ENCODE measurements around the gene SKI. TPM values are rescaled to one million over a fixed set of nuclear protein-coding genes. Genes with fewer than 3 reads are reported as not detected.

The SKI gene
- total RNA-seq, 2 donors from 2014 or later, result 65.4 to 79.2 TPM

- Histone ChIP-seq H3K27me3 (ENCODE audit: control insufficient read depth, insufficient read depth, low read length, poor library complexity, severe bottlenecking) (peaks cover 3% of the 10 kb centered on the region), H3K27ac (ENCODE audit: low read depth, low read length) (no peak overlapping the region), H3K9me3 (ENCODE audit: control insufficient read depth, low read length) (no peaks in the 10 kb centered on the region), H3K4me3 (ENCODE audit: low read length) (no peak overlapping the region), H3K4me1 (ENCODE audit: control insufficient read depth, insufficient read depth, low read length) (no peaks in the 10 kb centered on the region), H3K9ac (ENCODE audit: extremely low read depth, low read length, poor library complexity, severe bottlenecking) (no peak overlapping the region), H3K36me3 (ENCODE audit: control insufficient read depth, insufficient read depth, low read length) (no peaks in the 10 kb centered on the region)
- Mint-ChIP-seq H3K27me3 (ENCODE audit: insufficient read depth) (peaks cover 3% of the 10 kb centered on the region), H3K36me3 (ENCODE audit: low read depth) (no peaks in the 10 kb centered on the region), H3K9me3 (peaks cover 2% of the 10 kb centered on the region), H3K27ac (peak overlapping the region; percentile 44), H3K4me3 (no peak overlapping the region), H3K4me1 (peaks cover 2% of the 10 kb centered on the region)
- 88% methylated on average over 9 to 15 of the region's 15 CpGs for WGBS, 2 experiments (ENCODE audit: insufficient coverage in 1 of 2, insufficient read length in 1 of 2)
- DNase-seq, result no peak
- TF ChIP-seq CTCF (conservative IDR thresholded peaks at IDR 0.05), result no peak
Measured at GRCh38 chr1:2320006-2320405, 91.9 kb downstream of the SKI start.

GRCh38 chr1:2320760-2321667 lies 92.9 kb downstream of the SKI start:
- H3K27ac ChIP-seq (ENCODE audit: low read depth, low read length), result peak overlapping the region; percentile 96
- no peaks in the 10 kb centered on the region for H3K36me3 ChIP-seq (ENCODE audit: control insufficient read depth, insufficient read depth, low read length)
- H3K4me3 Mint-ChIP-seq, result no peak overlapping the region
- H3K4me3 ChIP-seq (ENCODE audit: low read length), result no peak overlapping the region
- peaks cover 8% of the 10 kb centered on the region for H3K27me3 ChIP-seq (ENCODE audit: control insufficient read depth, insufficient read depth, low read length, poor library complexity, severe bottlenecking)
- H3K9ac ChIP-seq (ENCODE audit: extremely low read depth, low read length, poor library complexity, severe bottlenecking), result no peak overlapping the region
- no peak for TF ChIP-seq CTCF (conservative IDR thresholded peaks at IDR 0.05)
- no peaks in the 10 kb centered on the region for H3K36me3 Mint-ChIP-seq (ENCODE audit: low read depth)
- H3K27ac Mint-ChIP-seq, result peak overlapping the region; percentile 61
- peaks cover 2% of the 10 kb centered on the region for H3K9me3 Mint-ChIP-seq
- H3K4me1 ChIP-seq (ENCODE audit: control insufficient read depth, insufficient read depth, low read length), result no peaks in the 10 kb centered on the region
- H3K4me1 Mint-ChIP-seq, result peaks cover 2% of the 10 kb centered on the region
- no peaks in the 10 kb centered on the region for H3K9me3 ChIP-seq (ENCODE audit: control insufficient read depth, low read length)
- peaks cover 10% of the 10 kb centered on the region for H3K27me3 Mint-ChIP-seq (ENCODE audit: insufficient read depth)
- 91 to 95% methylated on average over 33 to 41 of the region's 41 CpGs for WGBS, 2 experiments (ENCODE audit: insufficient coverage in 1 of 2, insufficient read length in 1 of 2)
- DNase-seq, result no peak

- H3K27me3 Mint-ChIP-seq (ENCODE audit: insufficient read depth), result peaks cover 11% of the 10 kb centered on the region
- Histone ChIP-seq H3K4me3 (ENCODE audit: low read length) (no peak overlapping the region), H3K36me3 (ENCODE audit: control insufficient read depth, insufficient read depth, low read length) (no peaks in the 10 kb centered on the region), H3K4me1 (ENCODE audit: control insufficient read depth, insufficient read depth, low read length) (no peaks in the 10 kb centered on the region), H3K27ac (ENCODE audit: low read depth, low read length) (peak overlapping the region; percentile 96), H3K27me3 (ENCODE audit: control insufficient read depth, insufficient read depth, low read length, poor library complexity, severe bottlenecking) (peaks cover 8% of the 10 kb centered on the region), H3K9ac (ENCODE audit: extremely low read depth, low read length, poor library complexity, severe bottlenecking) (no peak overlapping the region), H3K9me3 (ENCODE audit: control insufficient read depth, low read length) (no peaks in the 10 kb centered on the region)
- H3K36me3 Mint-ChIP-seq (ENCODE audit: low read depth), result no peaks in the 10 kb centered on the region
- H3K4me1 Mint-ChIP-seq, result peaks cover under 1% of the 10 kb centered on the region
- no peak for TF ChIP-seq CTCF (conservative IDR thresholded peaks at IDR 0.05)
- 73 to 79% methylated on average over 12 to 30 of the region's 30 CpGs for WGBS, 2 experiments (ENCODE audit: insufficient coverage in 1 of 2, insufficient read length in 1 of 2)
- H3K9me3 Mint-ChIP-seq, result peaks cover 2% of the 10 kb centered on the region
- peak; percentile 69 for DNase-seq
- H3K4me3 Mint-ChIP-seq, result no peak overlapping the region
- H3K27ac Mint-ChIP-seq, result peak overlapping the region; percentile 39
Measured at GRCh38 chr1:2322065-2322571, 94.0 kb downstream of the SKI start.

Data from endodermal cell (in vitro differentiated cells).